Measurements from ENCODE around the gene DMRT2. TPM values are rescaled to one million over a fixed set of nuclear protein-coding genes. Genes with fewer than 3 reads are reported as not detected.
A peak's percentile ranks its signal among the peaks of the same experiment; 100 is the strongest.

Gene DMRT2
- total and polyA plus RNA-seq, 2 donors (not counting 1 experiment from before 2014, with no cell fraction given), result not detected

- H3K27me3 Mint-ChIP-seq, result peaks cover 77% of the 10 kb centered on the region
- ChIA-PET POLR2A (no interaction called here), CTCF (no interaction called here)
- peak overlapping the region; percentile 43 for H3K4me2 ChIP-seq (replicated peaks; ENCODE audit: low read depth, low read length, poor library complexity, severe bottlenecking)
- peaks cover 33 to 45% of the 10 kb centered on the region in 2 donors for H3K4me1 ChIP-seq (ENCODE audit: control insufficient read depth in 2 of 2, insufficient read depth in 2 of 2, low read length in 2 of 2)
- no peak overlapping the region for H3K9ac ChIP-seq (ENCODE audit: low read length)
- ATAC-seq (ENCODE audit: low read depth) (no peak), DNase-seq (peak; percentile 12)
- peaks cover 2 to 35% (median 21%) of the 10 kb centered on the region in 3 donors for H3K9me3 ChIP-seq (ENCODE audit: control extremely low read depth in 1 of 3, control insufficient read depth in 2 of 3, insufficient read depth in 1 of 3, low read length in 2 of 3)
- no peaks in the 10 kb centered on the region for H3K36me3 ChIP-seq (replicated peaks in 1 of 2; ENCODE audit: control extremely low read depth in 1 of 2, control insufficient read depth in 1 of 2, extremely low read depth in 1 of 2, insufficient read depth in 2 of 2, low read length in 1 of 2)
- peaks cover 0 to 73% (median 60%) of the 10 kb centered on the region in 4 experiments for H3K27me3 ChIP-seq (replicated peaks in 1 of 4; ENCODE audit: control extremely low read depth in 1 of 4, control insufficient read depth in 3 of 4, insufficient read depth in 4 of 4, low read length in 3 of 4)
- peaks cover 32% of the 10 kb centered on the region for H3K4me1 Mint-ChIP-seq
- intact Hi-C loops (cut with micrococcal nuclease), result no loop called here
- TF ChIP-seq CTCF (IDR thresholded peaks at IDR 0.05) (no peak), EZH2 (IDR thresholded peaks at IDR 0.05; ENCODE audit: borderline replicate concordance, insufficient read depth, low read depth, low read length, poor library complexity, severe bottlenecking) (no peak)
- H3K9me3 Mint-ChIP-seq (ENCODE audit: insufficient read depth), result no peaks in the 10 kb centered on the region
- no peak overlapping the region for H2AFZ ChIP-seq (ENCODE audit: insufficient read depth, low read depth, low read length, poor library complexity, severe bottlenecking)
- H3K4me3 Mint-ChIP-seq, result peak overlapping the region; percentile 26
- no peak overlapping the region for H3K27ac ChIP-seq (ENCODE audit: low read length in 2 of 2)
- H3K79me2 ChIP-seq (ENCODE audit: control insufficient read depth, insufficient read depth, low read length), result no peaks in the 10 kb centered on the region
- no peaks in the 10 kb centered on the region for H4K20me1 ChIP-seq (ENCODE audit: control insufficient read depth, insufficient read depth, low read length, poor library complexity, severe bottlenecking)
- no peak overlapping the region for H3K27ac Mint-ChIP-seq
- no peak overlapping the region for H3K4me3 ChIP-seq (ENCODE audit: control extremely low read depth in 1 of 5, extremely low read depth in 1 of 5, insufficient read depth in 1 of 5, low read depth in 2 of 5, low read length in 4 of 5)
- WGBS (ENCODE audit: insufficient coverage), result 18% methylated on average over 37 of the region's 41 CpGs
Measured at GRCh38 chr9:1052365-1053281, 2.5 kb downstream of the DMRT2 start.

GRCh38 chr9:1053282-1053621, 3.1 kb downstream of the DMRT2 start:
- Mint-ChIP-seq H3K27ac (no peak overlapping the region), H3K4me1 (peaks cover 26% of the 10 kb centered on the region), H3K9me3 (ENCODE audit: insufficient read depth) (no peaks in the 10 kb centered on the region), H3K4me3 (no peak overlapping the region), H3K27me3 (peaks cover 75% of the 10 kb centered on the region)
- Histone ChIP-seq H3K9me3 (ENCODE audit: control extremely low read depth in 1 of 3, control insufficient read depth in 2 of 3, insufficient read depth in 1 of 3, low read length in 2 of 3) (peaks cover 2 to 29% (median 21%) of the 10 kb centered on the region in 3 donors), H4K20me1 (ENCODE audit: control insufficient read depth, insufficient read depth, low read length, poor library complexity, severe bottlenecking) (no peaks in the 10 kb centered on the region), H3K27ac (ENCODE audit: low read length in 2 of 2) (no peak overlapping the region), H3K79me2 (ENCODE audit: control insufficient read depth, insufficient read depth, low read length) (no peaks in the 10 kb centered on the region), H2AFZ (ENCODE audit: insufficient read depth, low read depth, low read length, poor library complexity, severe bottlenecking) (no peak overlapping the region), H3K9ac (ENCODE audit: low read length) (no peak overlapping the region), H3K4me3 (ENCODE audit: control extremely low read depth in 1 of 5, extremely low read depth in 1 of 5, insufficient read depth in 1 of 5, low read depth in 2 of 5, low read length in 4 of 5) (no peak overlapping the region), H3K36me3 (replicated peaks in 1 of 2; ENCODE audit: control extremely low read depth in 1 of 2, control insufficient read depth in 1 of 2, extremely low read depth in 1 of 2, insufficient read depth in 2 of 2, low read length in 1 of 2) (no peaks in the 10 kb centered on the region), H3K4me2 (replicated peaks; ENCODE audit: low read depth, low read length, poor library complexity, severe bottlenecking) (no peak overlapping the region), H3K4me1 (ENCODE audit: control insufficient read depth in 2 of 2, insufficient read depth in 2 of 2, low read length in 2 of 2) (peaks cover 27 to 39% of the 10 kb centered on the region in 2 donors), H3K27me3 (replicated peaks in 1 of 4; ENCODE audit: control extremely low read depth in 1 of 4, control insufficient read depth in 3 of 4, insufficient read depth in 4 of 4, low read length in 3 of 4) (peaks cover 0 to 67% (median 56%) of the 10 kb centered on the region in 4 experiments)
- ChIA-PET CTCF (no interaction called here), POLR2A (no interaction called here)
- WGBS (ENCODE audit: insufficient coverage), result 22% methylated on average over 3 of the region's 9 CpGs
- ATAC-seq (ENCODE audit: low read depth) (no peak), DNase-seq (peak; percentile 12)
- intact Hi-C loops (cut with micrococcal nuclease), result no loop called here
- TF ChIP-seq CTCF (IDR thresholded peaks at IDR 0.05), result no peak
- no peak for TF ChIP-seq EZH2 (IDR thresholded peaks at IDR 0.05; ENCODE audit: borderline replicate concordance, insufficient read depth, low read depth, low read length, poor library complexity, severe bottlenecking)
